ENCODE results near the gene PLEK.
"Not testable (repeated sequence)": the region's sequence is repeated elsewhere in the genome, so short reads cannot be mapped to it uniquely, and the experiment has no call there.

PLEK gene

DNA sequence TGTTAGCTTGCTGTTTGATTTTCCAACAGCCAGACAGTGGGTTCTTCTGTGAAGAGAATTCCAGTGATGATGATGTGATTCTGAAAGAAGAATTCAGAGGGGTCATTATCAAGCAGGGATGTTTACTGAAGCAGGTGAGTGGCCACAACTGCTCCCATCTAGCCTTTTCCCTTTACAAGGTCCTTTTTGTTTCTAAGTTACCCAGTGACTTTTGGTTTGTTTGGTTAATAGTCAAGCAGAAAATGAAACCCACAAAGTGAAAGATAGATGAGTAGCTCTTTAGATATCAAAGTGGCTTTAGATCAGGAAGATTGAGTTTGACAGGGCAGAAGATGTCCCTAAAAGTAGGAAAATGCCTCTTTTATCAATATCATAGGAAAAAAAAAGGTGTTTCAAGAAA, 23.3 kb downstream of the PLEK start:
- H3K4me3 ChIP-seq (ENCODE audit: low read depth, low read length), result no peak overlapping the region
- DNase-seq (ENCODE audit: low read depth), result no peak
- TF ChIP-seq, protein P1, sequence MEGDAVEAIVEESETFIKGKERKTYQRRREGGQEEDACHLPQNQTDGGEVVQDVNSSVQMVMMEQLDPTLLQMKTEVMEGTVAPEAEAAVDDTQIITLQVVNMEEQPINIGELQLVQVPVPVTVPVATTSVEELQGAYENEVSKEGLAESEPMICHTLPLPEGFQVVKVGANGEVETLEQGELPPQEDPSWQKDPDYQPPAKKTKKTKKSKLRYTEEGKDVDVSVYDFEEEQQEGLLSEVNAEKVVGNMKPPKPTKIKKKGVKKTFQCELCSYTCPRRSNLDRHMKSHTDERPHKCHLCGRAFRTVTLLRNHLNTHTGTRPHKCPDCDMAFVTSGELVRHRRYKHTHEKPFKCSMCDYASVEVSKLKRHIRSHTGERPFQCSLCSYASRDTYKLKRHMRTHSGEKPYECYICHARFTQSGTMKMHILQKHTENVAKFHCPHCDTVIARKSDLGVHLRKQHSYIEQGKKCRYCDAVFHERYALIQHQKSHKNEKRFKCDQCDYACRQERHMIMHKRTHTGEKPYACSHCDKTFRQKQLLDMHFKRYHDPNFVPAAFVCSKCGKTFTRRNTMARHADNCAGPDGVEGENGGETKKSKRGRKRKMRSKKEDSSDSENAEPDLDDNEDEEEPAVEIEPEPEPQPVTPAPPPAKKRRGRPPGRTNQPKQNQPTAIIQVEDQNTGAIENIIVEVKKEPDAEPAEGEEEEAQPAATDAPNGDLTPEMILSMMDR (conservative IDR thresholded peaks at IDR 0.05; ENCODE audit: low read depth, low read length), result no peak

DNA sequence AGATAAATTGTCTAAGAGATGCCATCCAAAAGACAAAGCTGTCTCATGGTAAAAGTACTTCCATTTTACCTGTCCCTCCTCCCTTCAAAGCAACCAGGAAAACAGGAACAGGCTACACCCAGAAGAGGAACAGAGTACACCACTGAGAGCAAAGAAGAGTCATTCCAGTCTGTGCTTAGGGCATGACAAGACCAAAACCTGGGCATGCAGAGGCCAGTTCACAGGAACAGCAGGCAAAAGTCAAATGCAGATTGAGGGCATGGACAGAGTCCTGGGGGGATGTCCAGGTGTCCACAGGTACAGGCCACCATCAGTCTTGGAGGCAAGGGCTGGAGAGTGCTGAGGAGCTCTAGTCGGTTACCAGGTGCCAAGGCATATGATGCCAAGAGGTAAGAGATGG, 23.7 kb downstream of the PLEK start:
- no peak overlapping the region for H3K4me3 ChIP-seq (ENCODE audit: low read depth, low read length)
- TF ChIP-seq, protein P1 (conservative IDR thresholded peaks at IDR 0.05; ENCODE audit: low read depth, low read length), result no peak
- no peak for DNase-seq (ENCODE audit: low read depth)

DNA sequence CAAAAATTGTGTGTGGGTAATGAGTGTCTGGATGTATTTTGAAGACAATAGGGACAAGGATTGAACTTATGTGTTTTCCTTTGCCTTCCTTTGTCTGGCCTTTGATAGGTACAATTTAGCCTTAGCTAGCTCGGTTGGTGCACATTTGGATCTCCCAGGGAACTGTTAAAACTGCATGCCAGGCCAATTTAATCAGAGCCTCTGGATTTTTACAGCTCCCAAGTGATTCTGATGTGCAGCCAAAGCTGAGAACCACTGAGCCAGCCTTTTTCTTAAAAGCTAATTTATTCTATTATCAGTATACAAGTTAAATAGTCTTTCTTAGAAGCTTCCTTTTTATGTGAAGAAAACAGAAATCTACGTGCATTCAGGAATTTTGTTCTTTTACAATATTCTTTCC, 25.0 kb downstream of the PLEK start:
- H3K4me3 ChIP-seq (ENCODE audit: low read depth, low read length), result no peak overlapping the region
- DNase-seq (ENCODE audit: low read depth), result no peak
- TF ChIP-seq, protein P1 (conservative IDR thresholded peaks at IDR 0.05; ENCODE audit: low read depth, low read length), result no peak

DNA sequence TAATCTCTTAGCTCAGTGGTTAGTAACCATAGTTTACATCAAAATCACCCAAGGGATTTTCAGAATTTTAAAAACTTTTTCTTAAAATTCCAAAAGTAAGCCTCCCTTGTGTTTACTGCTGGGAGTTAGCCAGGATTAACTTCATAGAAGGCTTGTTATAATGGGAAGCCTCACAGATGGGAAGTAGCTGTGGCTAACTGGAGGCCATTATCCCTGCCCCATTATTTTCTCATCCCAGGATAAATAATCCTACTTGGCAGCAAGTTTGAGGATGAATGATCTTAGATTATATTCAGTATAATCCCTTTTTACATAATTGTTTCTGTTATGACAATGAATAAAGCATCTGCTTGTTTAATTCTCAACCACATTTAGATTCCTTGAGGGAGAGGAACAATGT, 25.5 kb downstream of the PLEK start:
- TF ChIP-seq, protein P1 (conservative IDR thresholded peaks at IDR 0.05; ENCODE audit: low read depth, low read length), result no peak
- DNase-seq (ENCODE audit: low read depth), result no peak
- H3K4me3 ChIP-seq (ENCODE audit: low read depth, low read length), result no peak overlapping the region

DNA sequence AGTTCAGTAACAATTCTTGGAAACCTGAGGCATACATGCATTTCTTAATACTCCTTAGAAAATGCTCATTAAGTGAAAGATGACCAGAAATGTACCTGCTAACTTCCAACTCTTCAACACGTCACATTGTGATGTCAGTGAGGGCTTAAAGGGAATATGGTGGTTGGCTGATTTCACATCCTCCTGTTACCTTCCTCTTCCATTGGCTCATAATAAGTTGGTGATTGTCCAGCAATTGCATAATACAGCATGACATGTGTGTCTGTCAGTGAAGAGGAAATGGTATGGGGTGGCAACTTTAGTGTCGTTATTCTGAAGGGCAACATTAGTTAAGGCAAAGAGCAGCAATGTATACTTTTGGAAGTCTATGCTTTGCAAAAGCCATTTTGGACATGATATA, 26.0 kb downstream of the PLEK start:
- no peak for DNase-seq (ENCODE audit: low read depth)
- no peak overlapping the region for H3K4me3 ChIP-seq (ENCODE audit: low read depth, low read length)
- TF ChIP-seq, protein P1 (conservative IDR thresholded peaks at IDR 0.05; ENCODE audit: low read depth, low read length), result no peak

DNA sequence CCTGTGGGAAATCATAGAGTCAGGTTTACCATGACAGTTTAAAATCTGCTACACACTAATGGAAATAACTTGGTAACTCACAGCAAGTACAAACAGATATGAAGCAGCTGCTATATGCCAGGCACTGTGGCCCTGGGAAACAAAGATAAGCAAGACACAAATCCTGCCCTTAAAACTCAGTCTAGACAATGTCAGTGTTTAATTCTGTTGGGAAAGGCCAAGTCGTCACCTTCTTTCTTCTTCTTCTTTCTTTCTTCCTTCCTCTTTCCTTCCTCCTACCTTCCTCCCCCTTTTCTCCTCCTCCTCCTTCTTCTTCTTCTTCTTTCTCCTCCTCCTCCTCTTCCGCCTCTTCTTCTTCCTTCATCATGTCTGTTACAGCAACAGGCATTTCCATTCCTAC, 26.8 kb downstream of the PLEK start:
- no peak overlapping the region for H3K4me3 ChIP-seq (ENCODE audit: low read depth, low read length)
- DNase-seq (ENCODE audit: low read depth), result no peak
- TF ChIP-seq, protein P1 (conservative IDR thresholded peaks at IDR 0.05; ENCODE audit: low read depth, low read length), result no peak

DNA sequence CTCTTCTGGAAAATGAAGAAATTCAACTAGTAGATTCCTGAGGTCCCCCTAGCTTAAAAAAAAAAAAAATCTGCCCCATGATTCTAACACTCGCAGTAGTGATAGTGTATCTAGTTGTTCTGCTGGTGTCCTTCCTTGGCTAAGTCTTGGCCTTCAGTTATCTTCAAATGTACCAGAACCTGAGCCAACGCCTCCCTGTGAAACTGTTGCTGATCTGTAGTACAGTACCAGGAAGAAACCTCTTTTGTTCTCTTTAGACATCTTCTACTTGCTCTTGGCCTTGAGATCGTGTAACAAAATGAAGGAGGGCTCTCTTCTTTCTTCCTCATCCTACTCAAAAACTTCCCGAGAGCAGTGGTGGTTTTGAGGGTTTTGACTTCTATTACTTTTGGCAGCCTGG, 31.0 kb downstream of the PLEK start:
- H3K4me3 ChIP-seq (ENCODE audit: low read depth, low read length), result no peak overlapping the region
- DNase-seq (ENCODE audit: low read depth), result no peak
- TF ChIP-seq, protein P1 (conservative IDR thresholded peaks at IDR 0.05; ENCODE audit: low read depth, low read length), result no peak

DNA sequence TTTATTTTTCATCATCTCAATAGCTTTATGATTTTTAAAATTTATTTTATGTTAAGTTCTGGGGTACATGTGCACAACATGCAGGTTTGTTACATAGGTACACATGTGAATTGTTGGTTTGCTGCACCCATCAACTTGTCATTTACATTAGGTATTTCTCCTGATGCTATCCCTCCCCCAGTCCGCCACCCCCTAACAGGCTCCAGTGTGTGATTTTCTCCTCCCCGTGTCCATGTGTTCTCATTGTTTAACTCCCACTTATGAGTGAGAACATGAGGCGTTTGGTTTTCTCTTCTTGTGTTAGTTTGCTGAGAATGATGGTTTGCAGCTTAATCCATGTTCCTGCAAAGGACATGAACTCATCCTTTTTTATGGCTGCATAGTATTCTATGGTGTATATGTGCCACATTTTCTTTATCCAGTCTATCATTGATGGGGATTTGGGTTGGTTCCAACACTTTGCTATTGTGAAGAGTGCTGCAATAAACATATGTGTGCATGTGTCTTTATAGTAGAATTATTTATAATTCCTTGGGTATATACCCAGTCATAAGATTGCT, 32.7 kb downstream of the PLEK start:
- not testable (repeated sequence) for DNase-seq (ENCODE audit: low read depth)

More for the DNA sequence above, 32.7 kb downstream of the PLEK start:
- not testable (repeated sequence) for H3K4me3 ChIP-seq (ENCODE audit: low read depth, low read length)
